Measurements from ENCODE around the gene FNBP1.

The FNBP1 gene

DNA sequence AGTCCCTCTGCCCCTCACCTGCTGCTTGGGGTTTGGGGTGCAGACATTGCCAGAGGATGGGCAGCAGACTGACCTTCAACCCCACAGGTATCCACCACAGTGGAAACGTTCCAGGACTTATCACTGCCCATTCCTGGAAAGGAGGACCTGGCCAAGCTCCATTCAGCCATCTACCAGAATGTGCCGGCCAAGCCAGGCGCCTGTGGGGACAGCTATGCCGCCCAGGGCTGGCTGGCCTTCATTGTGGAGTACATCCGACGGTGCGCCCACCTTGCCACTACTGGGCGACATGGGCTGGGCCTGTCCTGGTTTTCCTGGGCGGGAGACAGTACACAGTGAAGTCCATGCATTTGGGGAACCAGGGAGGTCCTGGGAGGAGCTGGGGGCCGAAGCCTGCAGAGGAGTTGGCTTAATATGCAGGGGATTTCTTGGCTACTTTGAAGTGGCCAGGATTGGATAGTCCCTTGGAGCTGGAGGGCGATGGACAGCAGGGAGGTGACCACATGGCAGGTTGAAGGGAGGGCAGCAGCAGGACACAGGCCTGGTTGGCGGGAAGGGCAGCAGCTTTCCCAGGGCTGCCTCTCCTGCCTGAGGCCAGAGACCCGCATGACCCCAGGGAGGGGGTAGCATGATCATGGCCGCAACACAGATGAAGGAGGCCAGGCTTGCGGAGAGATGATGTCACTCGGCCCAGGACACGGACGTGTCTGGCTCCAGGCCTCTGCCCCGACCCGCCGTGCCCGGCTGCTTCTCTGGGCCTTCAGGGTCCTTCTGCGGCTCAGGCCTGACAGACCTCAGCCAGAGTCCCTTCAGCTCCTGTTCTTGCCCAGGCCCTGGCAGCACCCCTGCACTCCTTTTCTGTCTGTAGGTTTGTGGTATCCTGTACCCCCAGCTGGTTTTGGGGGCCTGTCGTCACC is 173.1 kb downstream of the FNBP1 start:
- no peak for DNase-seq

- no peak for DNase-seq
These were observed 174.0 kb downstream of the FNBP1 start for GRCh38 chr9:129868872-129869486.

DNA sequence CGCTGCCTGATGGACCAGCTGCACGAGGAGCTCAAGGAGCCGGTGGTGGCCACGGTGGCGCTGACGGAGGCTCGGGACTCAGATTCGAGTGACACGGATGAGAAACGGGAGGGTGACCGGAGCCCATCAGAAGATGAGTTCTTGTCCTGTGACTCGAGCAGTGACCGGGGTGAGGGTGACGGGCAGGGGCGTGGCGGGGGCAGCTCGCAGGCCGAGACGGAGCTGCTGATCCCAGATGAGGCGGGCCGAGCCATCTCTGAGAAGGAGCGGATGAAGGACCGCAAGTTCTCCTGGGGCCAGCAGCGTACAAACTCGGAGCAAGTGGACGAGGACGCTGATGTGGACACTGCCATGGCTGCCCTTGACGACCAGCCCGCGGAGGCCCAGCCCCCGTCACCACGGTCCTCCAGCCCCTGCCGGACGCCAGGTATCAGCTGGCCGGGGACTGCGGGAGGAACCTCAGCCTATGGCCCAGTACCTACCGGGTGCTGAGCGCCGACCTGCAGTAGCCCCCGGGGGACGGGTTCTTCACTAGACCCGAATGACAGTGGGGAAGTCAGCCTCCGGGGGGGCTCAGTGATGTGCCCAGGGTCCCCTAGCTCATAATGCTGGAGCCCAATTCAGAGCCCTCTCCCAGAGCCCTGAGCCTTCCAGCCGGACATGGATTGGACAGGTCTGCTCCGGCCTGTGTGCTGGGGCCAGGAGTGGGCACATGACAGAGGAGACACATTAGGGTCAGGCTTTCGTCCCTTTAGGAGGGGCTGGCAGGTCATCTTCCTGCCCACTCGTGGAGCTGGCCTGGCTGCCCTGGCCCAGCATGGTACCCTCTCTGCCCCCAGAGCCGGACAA is 174.7 kb downstream of the FNBP1 start:
- no peak for DNase-seq

DNA sequence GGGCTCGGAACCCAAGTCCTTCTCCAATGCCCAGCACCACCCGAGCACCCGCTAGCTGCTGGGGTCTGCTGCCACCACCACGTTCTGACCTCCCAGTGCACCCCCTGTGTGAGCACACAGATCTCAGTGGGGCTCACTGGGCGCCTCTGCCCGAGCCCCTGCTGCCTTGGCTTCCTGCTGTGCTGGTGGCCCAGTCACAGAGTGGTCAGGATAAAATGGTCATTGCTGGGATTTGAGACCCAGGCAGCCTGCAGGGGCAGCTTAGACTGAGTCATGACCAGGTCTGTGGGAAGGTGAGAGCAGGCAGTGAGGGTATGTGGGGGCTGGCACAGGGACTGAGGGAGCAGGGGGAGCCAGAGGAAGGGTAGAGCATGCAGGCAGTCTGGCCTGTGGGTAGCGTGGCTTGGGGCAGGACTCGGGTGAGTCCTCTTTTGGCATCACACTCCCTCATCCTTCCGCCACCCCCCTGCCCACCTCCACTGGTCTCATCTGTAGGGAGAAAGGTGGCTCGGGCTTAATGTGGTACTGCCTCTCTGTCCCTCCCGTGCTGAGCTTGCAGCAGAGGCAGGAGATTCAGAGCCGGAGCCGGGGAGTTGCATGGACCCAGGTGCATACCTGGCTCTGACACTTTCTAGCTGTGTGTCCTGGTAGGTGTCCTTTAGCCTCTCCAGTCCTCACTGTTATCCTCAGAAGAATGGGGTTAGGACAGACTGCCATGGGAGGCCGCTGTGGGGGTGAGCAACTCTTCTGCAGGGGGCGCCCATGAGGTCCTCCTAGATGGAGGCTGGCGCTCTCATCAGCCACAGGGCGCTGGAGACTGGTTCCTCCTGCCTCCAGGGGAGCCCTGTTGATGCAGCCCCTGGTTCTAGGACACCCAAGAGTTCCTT is 175.6 kb downstream of the FNBP1 start:
- no peak for DNase-seq

- DNase-seq, result no peak
These were observed 176.4 kb downstream of the FNBP1 start for GRCh38 chr9:129866394-129867135.

DNA sequence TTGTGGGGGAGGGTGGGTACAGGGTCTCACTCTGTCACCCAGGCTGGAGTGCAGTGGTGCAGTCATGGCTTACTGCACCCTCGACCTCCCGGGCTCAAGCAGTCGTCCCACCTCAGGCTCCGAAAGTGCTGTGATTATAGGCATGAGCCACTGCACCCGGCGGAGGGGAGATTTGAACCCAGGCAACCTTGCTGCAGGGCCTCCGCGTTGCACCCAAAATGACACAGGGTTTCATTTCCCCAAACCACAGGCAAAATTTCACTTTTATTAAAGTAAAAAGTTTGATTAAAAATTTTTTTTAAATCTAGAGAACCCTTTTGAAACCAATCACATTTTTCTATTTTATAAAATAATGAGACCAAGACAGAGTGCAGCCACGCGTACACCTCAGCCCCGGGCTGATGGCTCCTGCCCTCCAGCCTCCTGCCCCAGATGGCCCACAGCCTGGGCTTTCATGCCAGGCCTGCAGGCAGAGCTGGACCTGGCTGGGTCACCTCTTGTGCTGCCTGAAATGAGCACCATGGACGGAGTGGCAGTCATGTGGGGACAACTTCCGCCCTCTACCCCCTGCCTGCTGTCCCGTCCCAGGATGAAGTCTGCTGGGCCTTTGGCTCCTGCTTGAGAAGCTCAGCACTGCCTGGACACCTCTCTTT is 177.2 kb downstream of the FNBP1 start:
- DNase-seq, result no peak

DNA sequence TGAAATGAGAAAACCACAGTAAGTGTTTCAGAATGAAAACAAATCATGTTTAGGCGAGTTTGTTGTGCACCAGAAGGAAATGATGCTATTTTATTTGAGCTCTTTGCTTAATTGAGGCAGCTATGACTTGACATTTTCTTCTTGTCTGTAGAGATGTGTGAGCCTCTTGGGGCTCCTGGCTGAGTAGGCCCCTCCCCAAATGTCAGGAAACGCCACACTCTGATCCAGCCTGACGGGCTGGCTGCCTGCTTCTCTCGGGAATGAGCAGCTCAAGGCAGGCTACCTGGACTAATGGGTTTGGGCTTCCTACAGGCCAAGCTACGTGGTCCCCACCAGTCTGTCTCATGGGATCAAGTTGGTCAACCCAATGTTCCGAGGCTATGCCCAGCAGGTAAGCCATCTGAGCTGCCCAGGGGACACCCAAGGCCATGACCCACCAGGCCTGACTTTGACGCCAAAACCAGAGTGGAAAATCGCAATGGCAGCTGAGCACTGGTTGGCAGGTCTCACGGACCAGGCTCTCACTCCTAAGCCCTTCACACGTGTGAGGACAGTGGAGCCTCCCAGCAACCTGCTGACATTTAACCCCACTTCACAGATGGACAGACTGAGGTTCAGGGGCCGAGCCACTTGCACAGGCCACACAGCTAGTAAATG is 177.9 kb downstream of the FNBP1 start:
- DNase-seq, result no peak

- no peak for DNase-seq
These were observed 179.8 kb downstream of the FNBP1 start for GRCh38 chr9:129863059-129863690.

DNA sequence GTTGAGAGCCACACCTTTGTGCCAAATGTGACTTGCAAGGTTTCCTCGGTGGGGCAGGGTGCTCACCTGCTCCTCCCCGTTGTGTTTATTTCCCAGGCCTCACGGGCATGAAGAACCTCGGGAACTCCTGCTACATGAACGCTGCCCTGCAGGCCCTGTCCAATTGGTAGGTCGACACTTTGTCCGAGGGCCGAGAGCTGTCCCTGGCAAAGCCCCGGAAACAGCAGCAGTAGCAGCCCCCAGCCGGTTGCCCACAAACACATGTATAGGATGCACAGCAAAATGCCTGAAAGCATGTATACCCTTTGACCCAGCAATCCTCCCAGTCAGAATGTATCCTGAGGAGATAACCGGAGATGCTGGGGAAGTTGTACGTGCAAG is 181.6 kb downstream of the FNBP1 start:
- no peak for DNase-seq

DNA sequence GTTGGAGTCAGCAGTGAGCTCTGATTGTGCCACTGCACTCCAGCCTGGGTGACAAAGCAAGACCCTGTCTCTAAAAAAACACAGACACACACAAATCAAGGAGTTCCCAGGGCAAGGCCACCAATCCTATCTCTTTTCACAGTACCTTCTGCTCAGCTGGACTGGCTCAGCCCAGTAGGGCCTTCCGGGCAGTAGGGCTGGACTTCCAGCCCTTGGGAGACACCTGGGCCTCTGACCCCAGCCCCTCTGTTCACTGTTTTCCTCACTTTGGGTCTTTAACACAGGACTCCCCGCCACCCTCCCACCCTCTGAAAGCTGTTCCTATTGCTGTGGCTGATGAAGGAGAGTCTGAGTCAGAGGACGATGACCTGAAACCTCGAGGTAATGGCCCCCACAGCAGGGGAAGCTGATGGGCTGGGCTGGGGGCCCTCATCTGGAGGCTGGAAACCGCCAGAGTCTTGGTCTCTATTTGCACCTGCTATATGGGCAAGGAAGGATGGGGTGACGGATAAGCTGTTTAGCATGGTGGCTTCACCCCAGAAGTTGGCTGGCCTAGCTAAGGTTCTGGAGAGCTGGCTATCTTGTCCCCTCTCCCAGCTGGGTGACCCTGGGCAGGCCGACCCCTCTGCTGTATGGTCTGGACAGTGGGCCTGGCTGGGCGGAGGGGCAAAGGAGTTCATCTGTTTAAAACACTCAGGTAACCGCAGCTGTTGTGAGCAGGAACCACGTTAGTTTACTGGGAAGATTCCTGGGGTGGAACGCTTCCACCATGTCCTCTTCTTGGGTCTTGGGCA is 182.1 kb downstream of the FNBP1 start:
- no peak for DNase-seq

DNA sequence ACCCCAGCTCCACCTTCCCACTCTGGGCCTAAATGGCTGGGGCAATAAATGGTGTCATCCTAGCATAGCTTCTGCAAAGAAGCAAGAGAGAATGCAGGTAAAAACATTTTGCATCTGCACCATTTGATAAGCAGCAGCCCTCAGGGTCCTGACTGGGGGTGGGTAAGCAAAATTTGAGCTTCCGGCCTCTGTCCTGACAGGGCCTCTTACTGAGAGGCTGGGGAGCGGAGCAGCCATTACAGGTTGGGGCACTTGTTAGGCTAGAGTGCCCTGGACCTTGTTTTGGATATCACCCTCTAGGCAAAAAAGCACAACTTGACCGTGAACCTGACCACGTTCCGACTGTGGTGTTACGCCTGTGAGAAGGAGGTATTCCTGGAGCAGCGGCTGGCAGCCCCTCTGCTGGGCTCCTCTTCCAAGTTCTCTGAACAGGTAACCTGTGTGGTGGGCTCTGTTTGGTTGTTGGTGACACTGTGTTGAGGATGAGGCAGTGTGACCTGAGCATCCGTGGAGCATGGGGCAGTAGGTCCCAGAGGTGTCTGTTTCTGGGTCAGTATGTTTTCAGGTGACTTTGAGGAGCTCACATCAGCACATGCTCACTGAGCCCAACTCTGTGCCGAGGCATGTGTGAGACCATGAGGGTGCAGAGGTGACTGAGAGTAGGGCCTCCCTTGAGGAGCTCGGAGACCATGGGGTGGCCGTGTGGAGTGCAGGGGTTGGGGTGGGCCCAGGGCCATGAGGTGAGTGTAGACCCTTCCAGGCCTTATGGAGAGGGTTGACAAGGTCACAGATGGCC is 184.6 kb downstream of the FNBP1 start:
- DNase-seq, result no peak

GRCh38 chr9:129857207-129857606 is 185.8 kb downstream of the FNBP1 start:
- DNase-seq, result no peak

GRCh38 chr9:129854588-129855110 is 188.3 kb downstream of the FNBP1 start:
- DNase-seq, result no peak

GRCh38 chr9:129853614-129854013 is 189.4 kb downstream of the FNBP1 start:
- no peak for DNase-seq

- DNase-seq, result no peak
These were observed 190.4 kb downstream of the FNBP1 start for GRCh38 chr9:129852579-129852978.

DNA sequence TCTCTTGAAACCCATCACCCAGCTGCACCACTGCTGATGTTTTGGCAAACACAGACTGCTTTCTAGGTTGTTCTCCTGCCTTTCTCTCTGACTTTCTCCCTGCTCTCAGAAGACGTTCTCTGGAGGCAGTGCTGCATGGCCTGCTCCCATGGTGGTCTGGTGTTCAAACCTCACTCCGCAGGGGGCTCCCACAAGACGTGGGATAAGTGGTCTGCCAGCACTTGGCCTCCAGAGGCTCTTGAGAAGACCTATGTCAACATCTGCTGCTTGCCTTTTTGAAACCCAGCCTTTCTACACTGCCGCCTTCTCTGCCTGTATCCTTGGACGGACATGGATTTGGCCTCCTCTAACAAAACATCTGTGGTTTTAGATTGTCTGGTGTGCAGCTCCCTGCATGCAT is 191.2 kb downstream of the FNBP1 start:
- no peak for DNase-seq

GRCh38 chr9:129850821-129851550 is 192.0 kb downstream of the FNBP1 start:
- DNase-seq, result no peak
